Activated T-cell treated with anti-CD3 and anti-CD28 coated beads, Interleukin-2, amount 50 U/mL, for 1 hour (primary cell): ENCODE measurements around the gene ZNF280D.
"Not testable (repeated sequence)": the region's sequence is repeated elsewhere in the genome, so short reads cannot be mapped to it uniquely, and the experiment has no call there.

Source experiments
- DNase-seq: peaks from one replicate; pipeline ENCODE4 v3.0.0-alpha.2; 2020

ZNF280D gene

DNA sequence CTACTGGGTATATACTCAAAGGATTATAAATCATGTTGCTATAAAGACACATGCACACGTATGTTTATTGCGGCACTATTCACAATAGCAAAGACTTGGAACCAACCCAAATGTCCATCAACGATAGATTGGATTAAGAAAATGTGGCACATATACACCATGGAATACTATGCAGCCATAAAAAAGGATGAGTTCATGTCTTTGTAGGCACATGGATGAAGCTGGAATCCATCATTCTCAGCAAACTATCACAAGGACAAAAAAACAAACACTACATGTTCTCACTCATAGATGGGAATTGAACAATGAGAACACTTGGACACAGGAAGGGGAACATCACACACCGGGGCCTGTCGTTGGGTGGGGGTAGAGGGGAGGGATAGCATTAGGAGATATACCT, 23.8 kb downstream of the ZNF280D start:
- DNase-seq, result not testable (repeated sequence)

DNA sequence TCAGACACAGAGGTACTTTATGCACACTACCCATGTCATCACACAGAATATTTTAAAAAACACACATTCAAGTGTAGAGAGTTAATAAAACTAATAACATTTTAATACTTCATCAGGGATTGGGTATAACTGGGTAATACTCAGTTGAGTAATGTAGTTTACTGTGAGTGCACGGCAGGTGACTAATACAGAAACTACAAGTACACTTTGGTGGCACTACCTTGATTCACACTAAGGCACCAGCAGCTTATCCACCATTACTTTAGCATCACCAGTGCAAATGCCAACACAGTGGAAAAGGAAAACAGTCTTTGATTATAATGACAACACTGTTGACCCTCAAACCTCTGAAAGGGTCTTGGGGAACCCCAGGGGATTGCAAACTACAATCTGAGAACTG, 33.6 kb downstream of the ZNF280D start:
- no peak for DNase-seq

- no peak for DNase-seq
Observed at GRCh38 chr15:56698270-56698669, 35.0 kb downstream of the ZNF280D start.

- no peak for DNase-seq
Observed at GRCh38 chr15:56693761-56694160, 39.5 kb downstream of the ZNF280D start.

DNA sequence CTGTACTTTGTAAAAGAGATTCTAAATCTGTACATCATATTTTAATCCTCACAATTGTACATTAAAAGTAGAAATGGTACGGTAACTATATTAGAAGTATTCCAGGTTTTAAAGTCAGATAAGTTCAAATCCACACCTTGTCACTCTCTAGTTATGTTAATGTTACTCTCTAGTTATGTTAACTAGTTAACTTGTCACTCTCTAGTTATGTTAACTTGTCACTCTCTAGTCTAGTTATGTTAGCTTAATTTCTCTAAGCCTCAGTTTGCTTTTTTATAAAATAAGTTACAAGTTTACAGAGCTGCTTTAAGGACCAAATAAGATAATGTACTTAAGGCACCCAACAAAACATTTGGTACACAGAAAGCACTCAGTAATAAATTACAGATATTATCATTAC, 42.6 kb downstream of the ZNF280D start:
- no peak for DNase-seq

DNA sequence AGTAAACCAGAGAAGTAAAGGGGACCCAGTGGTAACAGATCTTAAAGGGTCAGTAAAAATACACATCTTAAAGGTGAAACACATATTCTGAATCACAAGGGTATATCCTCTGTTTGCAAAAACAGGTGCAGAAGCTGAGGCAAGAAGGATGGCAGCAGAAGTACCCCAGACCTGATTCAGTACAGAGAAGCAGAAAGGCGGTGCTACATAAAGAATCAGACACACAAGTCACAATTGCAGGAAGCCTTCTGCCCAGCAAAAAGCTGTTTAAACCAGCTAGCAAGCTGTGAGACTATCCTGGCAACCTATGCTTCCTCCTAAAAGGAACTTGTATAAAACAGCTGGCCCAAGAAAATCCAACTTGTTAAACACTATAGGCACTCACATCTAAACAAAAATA, 49.4 kb downstream of the ZNF280D start:
- DNase-seq, result no peak

DNA sequence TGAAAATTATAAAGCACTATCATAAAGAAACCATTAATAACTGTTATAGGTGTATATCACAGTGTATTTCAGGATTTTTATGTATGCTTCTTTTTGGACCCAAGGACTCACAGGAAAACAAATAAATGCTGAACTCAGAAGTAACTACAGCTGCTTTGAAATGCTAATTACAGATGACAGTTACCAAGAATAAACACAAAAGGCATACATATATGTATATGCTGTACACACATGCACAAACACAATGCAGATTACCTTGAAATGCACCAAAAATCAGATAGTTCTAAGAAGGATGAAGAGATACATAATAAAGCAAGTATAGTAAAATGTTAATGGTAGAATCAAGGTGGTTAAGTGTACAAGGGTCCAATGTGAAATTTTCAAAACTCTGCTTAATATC, 52.2 kb downstream of the ZNF280D start:
- no peak for DNase-seq

DNA sequence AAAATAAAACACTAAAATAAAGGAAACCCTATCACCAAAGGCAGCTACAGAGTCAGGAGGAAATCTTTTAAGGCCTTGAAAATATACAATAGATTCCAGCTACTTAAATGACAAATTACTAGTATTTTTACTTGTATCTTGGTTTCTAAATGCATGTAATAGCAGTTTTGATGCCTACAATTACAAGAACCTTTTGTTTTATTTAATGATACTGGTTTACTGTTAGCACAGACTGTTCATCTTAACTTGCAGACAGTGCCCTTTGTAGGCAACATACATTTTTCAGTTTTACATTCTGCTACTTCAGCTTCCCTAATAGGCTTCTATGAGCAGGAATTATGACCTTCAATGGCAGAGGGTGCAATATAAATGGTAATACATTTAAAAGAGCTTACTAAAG, 54.1 kb downstream of the ZNF280D start:
- DNase-seq, result no peak

DNA sequence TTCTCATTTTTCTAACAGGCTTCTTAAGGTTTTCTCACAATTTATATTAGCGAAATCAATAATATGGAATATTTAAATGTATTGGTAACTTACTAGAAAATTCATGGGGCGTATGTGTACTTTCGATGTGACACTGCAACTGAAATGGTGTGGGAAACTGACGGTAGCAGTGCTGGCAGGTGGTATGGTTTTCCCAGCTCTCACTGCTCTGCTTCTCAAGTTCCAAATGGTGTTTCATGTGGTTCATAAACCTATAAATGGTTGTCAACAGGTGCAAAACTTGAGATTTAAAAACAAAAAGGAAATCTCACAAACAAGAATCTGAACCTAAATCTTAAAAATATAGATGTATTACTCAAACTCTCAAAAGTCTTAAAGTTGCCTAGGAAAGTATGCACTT, 54.7 kb downstream of the ZNF280D start:
- no peak for DNase-seq

DNA sequence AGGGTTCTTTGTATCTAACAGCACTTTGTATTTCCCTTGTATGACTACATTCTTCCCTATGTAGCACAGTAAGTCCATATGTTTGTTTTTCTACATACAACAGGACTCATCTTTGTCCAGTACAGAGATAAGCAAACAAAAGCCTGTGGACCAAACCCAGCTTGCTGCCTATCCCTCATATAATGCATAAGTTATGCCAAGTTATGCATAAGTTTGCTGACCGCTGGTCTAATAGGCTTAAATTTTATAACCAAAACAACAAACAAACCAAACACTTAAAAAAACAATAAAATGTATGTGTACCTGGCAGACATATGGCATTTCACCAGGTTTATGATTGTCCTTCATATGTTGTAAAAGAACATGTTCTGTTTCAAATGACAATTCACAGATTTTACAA, 56.0 kb downstream of the ZNF280D start:
- no peak for DNase-seq

DNA sequence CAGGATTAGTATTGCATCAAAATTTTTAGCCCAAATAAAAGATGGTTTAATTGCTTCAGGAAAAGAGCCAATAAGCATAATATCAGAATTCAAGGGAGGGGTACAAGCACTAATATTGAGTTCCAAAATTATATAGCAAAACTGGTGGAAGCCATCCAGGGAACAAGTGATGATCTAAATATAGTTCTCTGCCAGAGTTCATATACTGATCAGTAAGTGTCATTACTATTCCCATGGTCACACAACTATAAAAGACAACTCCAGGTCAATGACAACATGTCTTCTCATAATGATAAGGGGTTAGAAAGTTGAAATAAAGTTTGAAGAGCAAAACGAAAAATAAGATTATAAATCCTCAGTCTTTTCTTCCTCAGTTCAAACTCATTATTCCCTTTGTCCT, 57.4 kb downstream of the ZNF280D start:
- DNase-seq, result no peak

DNA sequence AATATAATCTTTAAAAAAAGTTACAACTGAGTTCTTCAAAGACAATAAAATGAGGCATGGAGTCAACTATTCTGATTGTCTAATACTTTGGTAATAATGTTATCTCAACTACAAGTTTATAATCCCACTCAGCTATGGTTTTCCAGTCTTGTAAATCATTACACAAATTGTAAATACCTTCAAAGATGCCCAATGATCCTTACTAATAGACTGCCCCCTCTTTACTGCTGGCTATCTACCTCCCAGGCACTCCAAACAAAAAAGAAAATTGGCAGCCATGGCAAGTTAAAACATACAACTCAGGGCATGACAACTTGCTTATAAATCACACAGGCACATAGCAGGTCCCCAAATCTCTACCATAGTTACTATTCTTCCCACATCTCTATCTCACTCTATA, 58.5 kb downstream of the ZNF280D start:
- no peak for DNase-seq

- no peak for DNase-seq
Observed at GRCh38 chr15:56672721-56673120, 60.6 kb downstream of the ZNF280D start.

DNA sequence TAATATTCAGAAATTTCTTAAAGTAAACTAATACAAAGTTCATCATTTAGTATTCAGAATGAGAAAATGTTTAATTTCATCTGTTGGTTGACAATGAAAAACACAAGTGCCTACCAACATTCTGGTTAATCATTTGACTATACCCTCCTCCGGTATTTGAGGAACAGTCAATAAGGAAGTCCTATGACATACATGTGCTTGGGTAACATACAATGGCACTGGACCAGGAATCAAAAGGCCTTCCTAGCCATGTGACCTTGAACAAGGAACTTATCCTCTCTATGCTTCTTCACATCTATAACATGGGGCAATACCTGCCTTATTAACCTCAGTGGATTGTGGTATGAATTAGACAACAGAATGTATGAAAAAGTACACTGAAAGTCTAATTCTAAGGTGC, 65.8 kb downstream of the ZNF280D start:
- no peak for DNase-seq

DNA sequence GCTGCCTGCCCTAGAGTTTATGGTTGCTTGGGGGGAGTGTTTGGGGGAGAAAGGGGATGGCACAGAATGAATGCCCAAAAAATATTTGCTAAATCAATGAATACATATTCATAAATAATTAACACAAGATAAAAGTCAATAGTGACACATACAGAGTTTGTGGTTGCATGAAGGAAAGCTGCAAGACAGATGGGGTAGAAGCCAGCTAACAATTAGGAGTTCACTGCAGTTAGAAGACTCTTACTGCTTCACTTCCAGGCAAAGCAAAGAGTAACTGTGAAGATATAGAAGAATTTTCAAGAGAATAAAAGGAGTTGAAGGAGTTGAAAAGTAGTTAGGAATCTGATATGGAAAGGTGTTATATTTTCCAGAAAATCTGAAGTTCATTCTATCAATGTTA, 72.4 kb downstream of the ZNF280D start:
- no peak for DNase-seq

DNA sequence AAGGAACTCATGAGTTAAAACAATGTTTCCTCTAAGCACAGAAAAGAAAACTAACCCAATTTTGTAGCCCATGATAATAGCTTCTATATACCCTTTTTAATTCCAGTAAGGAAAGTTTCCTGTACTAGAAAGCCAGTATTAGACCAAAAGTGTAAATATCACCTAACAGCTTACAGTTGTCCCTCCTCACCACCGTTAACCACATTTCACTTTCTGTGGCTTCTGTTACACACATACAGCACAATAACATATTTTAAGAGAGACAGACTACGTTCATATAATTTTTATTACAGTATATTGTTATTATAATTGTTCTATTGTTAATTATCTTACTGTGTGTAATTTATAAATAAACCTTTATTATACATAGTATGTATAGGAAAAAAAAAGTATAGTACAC, 74.1 kb downstream of the ZNF280D start:
- DNase-seq, result no peak

- DNase-seq, result no peak
Observed at GRCh38 chr15:56654624-56655023, 78.7 kb downstream of the ZNF280D start.

DNA sequence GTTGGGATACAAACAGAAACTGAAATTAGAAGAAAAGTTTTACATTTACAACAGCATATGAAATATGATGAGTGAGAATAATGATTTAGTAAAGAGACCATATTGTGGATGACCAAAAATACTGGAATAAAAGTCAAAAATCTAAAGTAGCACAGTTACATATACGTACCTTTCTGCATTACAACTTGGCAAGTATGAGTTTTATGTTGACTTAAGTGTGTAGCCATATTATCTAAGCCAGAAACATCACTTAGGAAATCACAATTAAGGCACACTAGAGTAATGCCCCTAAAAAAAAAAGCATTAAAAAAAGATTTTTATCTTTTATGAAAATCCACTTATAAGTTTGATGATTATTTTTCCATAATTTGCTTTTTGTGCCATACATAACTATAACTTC, 79.1 kb downstream of the ZNF280D start:
- no peak for DNase-seq

GRCh38 chr15:56653787-56654186, 79.5 kb downstream of the ZNF280D start:
- DNase-seq, result no peak

DNA sequence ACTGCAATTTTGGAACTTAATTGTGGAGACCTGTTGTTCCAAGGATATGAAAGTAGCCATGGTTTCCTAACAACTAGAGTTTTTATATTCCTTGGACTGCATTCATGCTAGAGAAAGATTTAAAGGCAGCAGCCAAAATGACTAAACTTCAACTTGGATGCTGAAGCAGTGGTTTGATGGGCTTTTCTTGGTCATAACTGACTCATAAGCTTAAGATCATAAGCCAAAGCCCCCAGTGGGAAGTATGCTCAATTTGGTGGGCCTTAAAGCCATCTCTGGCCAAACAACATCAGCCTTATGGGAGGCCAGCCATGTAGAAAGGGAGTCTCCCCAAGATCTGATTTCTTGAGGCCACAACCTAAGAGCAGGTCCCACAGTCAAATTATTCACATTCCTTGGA, 80.2 kb downstream of the ZNF280D start:
- no peak for DNase-seq

GRCh38 chr15:56648311-56648710, 85.0 kb downstream of the ZNF280D start:
- no peak for DNase-seq

DNA sequence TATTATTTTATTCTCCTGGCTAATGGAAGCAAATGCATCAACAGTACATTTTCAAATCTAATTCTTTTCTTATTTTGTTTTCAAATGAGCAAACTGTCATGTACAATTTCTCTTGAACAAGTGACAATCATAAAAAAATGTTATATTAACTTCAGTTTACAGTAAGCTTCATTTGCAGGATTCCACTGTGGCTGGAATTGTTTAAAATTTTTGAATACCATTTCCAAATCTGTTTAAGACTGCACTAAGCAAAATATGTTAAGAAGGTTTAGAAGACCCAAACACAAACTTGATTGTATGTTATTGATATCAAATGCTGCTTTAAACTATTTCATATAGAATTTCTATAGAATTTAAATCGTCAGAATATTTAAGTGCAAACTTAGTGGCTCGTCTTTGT, 92.8 kb downstream of the ZNF280D start:
- no peak for DNase-seq

DNA sequence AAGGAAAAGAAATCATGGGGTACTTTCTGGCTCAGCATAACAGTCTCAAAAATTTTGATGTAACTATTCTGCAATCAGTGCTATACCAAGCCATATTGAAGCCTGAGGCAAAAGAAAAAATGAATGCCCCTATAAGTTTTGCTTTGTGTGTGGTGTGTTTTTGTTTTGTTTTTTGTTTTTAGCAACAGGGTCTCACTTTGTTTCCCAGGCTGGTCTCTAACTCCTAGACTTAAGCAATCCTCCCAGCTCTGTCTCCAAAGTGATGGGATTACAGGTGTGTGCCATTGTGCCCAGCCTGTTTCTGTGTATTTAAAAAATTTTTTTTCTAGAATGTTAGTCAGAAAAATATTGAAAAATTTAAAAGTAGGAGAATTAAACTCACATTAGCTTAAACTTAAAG, 93.2 kb downstream of the ZNF280D start:
- DNase-seq, result no peak

DNA sequence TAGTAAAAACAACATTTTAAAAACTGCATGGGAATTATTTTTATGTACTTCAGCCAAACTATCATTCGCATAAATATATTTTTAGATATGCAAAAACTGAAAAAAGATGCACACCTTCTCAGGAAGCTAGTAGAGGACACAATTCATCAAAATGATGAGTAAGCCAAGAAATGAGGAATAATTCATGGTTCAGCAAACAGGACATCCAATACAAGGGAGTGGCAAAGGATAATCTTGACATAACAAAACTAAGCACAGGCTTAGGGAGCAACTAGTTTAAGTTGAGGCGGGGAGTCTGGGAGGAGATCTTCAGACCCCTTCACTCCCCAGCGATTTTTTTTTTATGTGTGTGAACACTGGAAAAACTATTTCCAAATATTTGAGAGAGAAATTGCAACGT, 93.7 kb downstream of the ZNF280D start:
- DNase-seq, result no peak

DNA sequence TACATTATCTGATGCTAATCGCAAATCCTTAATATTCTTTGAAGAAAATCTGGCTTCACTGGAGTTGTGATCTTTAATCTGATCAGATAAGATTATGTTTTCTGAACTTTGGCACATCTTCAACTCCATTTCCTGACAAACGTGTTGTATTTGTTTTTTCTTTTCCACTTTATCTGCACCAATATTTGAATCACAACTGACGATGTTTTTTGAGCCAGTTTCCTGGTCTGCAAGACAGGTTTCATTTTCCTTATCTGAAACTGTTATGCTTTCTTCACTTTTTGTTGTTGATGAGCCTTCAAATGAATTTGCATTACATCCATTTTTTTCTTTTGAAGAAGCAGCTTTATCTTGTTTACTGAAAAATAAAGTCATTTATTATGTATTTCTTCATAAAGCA, 101.5 kb downstream of the ZNF280D start:
- DNase-seq, result no peak

GRCh38 chr15:56628893-56629532, 104.3 kb downstream of the ZNF280D start:
- DNase-seq, result no peak
